SK-N-SH (cell line): ENCODE measurements around the gene CALHM5. TPM values are rescaled to one million over a fixed set of nuclear protein-coding genes. Genes with fewer than 3 reads are reported as not detected.

ENCODE experiments used
- CTCF ChIA-PET: fragments of 300-600, 350-600 bp; formaldehyde crosslinking; extraction: SDS; loops from one replicate; lab custom pipeline; 2021; lab: Yijun Ruan, JAX
- POLR2A ChIA-PET: fragments of 350-600 bp; sonication (Branson Sonifier 250); formaldehyde crosslinking; extraction: SDS; loops from one replicate; lab custom pipeline; 2020; ENCODE audit warnings: antibody characterized with exemption, inconsistent platforms; lab: Yijun Ruan, JAX
- DNase-seq: peaks from one replicate; pipeline ENCODE4 v3.0.0; 2012
- H2AFZ ChIP-seq: fragments of 200-600 bp; sonication (generic); 2 replicates; pipeline ENCODE4 v1.8.1; 2016; ENCODE audit warnings: antibody characterized with exemption, mild to moderate bottlenecking, low read depth
- H3F3A ChIP-seq: fragments of 200-600 bp; sonication (generic); replicated peaks from 2 replicates; pipeline ENCODE3; 2016; ENCODE audit warnings: antibody characterized with exemption, mild to moderate bottlenecking; ENCODE audit not compliant: insufficient read depth
- H3K27ac ChIP-seq, 2 experiments: fragments of 200-500 bp in 1 of 2; fragments of 200-600 bp in 1 of 2; sonication (Bioruptor generic) in 1 of 2; sonication (generic), shearing (Covaris generic) in 1 of 2; 2 replicates each; pipeline versions ENCODE4 v1.5.1 to v1.6.1; 2014 to 2016; ENCODE audit warnings: low read depth in 2 of 2, inconsistent platforms in 1 of 2, low read length in 1 of 2, mild to moderate bottlenecking in 1 of 2, mixed read lengths in 1 of 2
- H3K27me3 ChIP-seq: fragments of 200-600 bp; sonication (generic), shearing (Covaris generic); 2 replicates; pipeline ENCODE4 v1.6.1; 2016; ENCODE audit warnings: mixed run types; ENCODE audit not compliant: insufficient read depth
- H3K36me3 ChIP-seq, 2 experiments: fragments of 200-500 bp in 1 of 2; fragments of 200-600 bp in 1 of 2; sonication (Bioruptor generic) in 1 of 2; sonication (generic) in 1 of 2; replicated peaks in 1 of 2; 2 replicates each; pipeline versions ENCODE3 to v1.5.1; 2014 to 2016; ENCODE audit warnings: low read length in 1 of 2, mild to moderate bottlenecking in 1 of 2; ENCODE audit not compliant: insufficient read depth in 2 of 2, control insufficient read depth in 1 of 2
- H3K4me1 ChIP-seq, 2 experiments: fragments of 200-500 bp in 1 of 2; fragments of 200-600 bp in 1 of 2; sonication (Bioruptor generic) in 1 of 2; sonication (generic), shearing (Covaris generic) in 1 of 2; 2 replicates each; pipeline versions ENCODE4 v1.5.1 to v1.6.1; 2014 to 2016; ENCODE audit warnings: low read depth in 1 of 2, low read length in 1 of 2, mixed run types in 1 of 2; ENCODE audit not compliant: insufficient read depth in 2 of 2, control insufficient read depth in 1 of 2
- H3K4me2 ChIP-seq: fragments of 200-600 bp; sonication (generic), shearing (Covaris generic); 2 replicates; pipeline ENCODE4 v1.6.1; 2017; ENCODE audit warnings: mixed run types
- H3K4me3 ChIP-seq, 2 experiments: fragments of 200-500 bp in 1 of 2; fragments of 200-600 bp in 1 of 2; sonication (Bioruptor generic) in 1 of 2; sonication (generic), shearing (Covaris generic) in 1 of 2; 2 replicates each; pipeline versions ENCODE4 v1.5.1 to v1.8.1; 2014 to 2016; ENCODE audit warnings: low read depth in 2 of 2, inconsistent platforms in 1 of 2, low read length in 1 of 2, mild to moderate bottlenecking in 1 of 2, mixed read lengths in 1 of 2, moderate library complexity in 1 of 2
- H3K79me2 ChIP-seq: fragments of 200-600 bp; sonication (generic); 2 replicates; pipeline ENCODE4 v1.8.1; 2017; ENCODE audit warnings: mild to moderate bottlenecking; ENCODE audit not compliant: insufficient read depth
- H3K9ac ChIP-seq: fragments of 200-600 bp; sonication (generic); 2 replicates; pipeline ENCODE4 v1.6.1; 2017; ENCODE audit warnings: mixed run types
- H3K9me2 ChIP-seq: fragments of 200-600 bp; sonication (generic); 2 replicates; pipeline ENCODE4 v1.6.1; 2017; ENCODE audit warnings: mixed run types
- H3K9me3 ChIP-seq: fragments of 200-600 bp; sonication (generic); 2 replicates; pipeline ENCODE4 v1.6.1; 2017; ENCODE audit warnings: mixed run types, mild to moderate bottlenecking, moderate library complexity
- H4K20me1 ChIP-seq: fragments of 200-600 bp; sonication (generic); 2 replicates; pipeline ENCODE4 v1.6.1; 2017; ENCODE audit warnings: mild to moderate bottlenecking, mixed run types; ENCODE audit not compliant: insufficient read depth
- ELF1 ChIP-seq: IDR thresholded peaks from 2 replicates; pipeline ENCODE4 v1.4.0; 2012
- FOSL2 ChIP-seq: IDR thresholded peaks from 2 replicates; pipeline ENCODE4 v1.4.0; 2012; ENCODE audit warnings: low read depth, mild to moderate bottlenecking, moderate library complexity, borderline replicate concordance
- FOXJ3 ChIP-seq: sonication (generic); formaldehyde crosslinking; IDR thresholded peaks from 2 replicates; pipeline ENCODE4 v1.5.1; 2020; ENCODE audit warnings: mild to moderate bottlenecking, missing genetic modification reagents
- IRF3 ChIP-seq: fragments of 150-350 bp; IDR thresholded peaks from 2 replicates; pipeline ENCODE4 v1.6.1; 2016; ENCODE audit warnings: mild to moderate bottlenecking, low read depth, low read length
- MXI1 ChIP-seq: IDR thresholded peaks from 2 replicates; pipeline ENCODE4 v1.6.1; 2012; ENCODE audit warnings: mild to moderate bottlenecking, low read depth, low read length, improper control_type of control experiment
- NRF1 ChIP-seq: IDR thresholded peaks from 2 replicates; pipeline ENCODE4 v1.6.1; 2012; ENCODE audit warnings: low read depth, mild to moderate bottlenecking, low read length
- POLR2AphosphoS5 ChIP-seq: IDR thresholded peaks from 2 replicates; pipeline ENCODE4 v1.6.1; 2012; ENCODE audit warnings: low read depth, low read length
- RAD21 ChIP-seq: IDR thresholded peaks from 2 replicates; pipeline ENCODE4 v1.6.1; 2012; ENCODE audit warnings: mild to moderate bottlenecking, low read length
- REST ChIP-seq: IDR thresholded peaks from 2 replicates; pipeline ENCODE4 v1.6.1; 2012; ENCODE audit warnings: mild to moderate bottlenecking, low read depth, low read length, moderate library complexity
- RXRA ChIP-seq: IDR thresholded peaks from 2 replicates; pipeline ENCODE4 v1.4.0; 2012; ENCODE audit warnings: low read depth, mild to moderate bottlenecking, borderline replicate concordance
- SIN3A ChIP-seq: IDR thresholded peaks from 2 replicates; pipeline ENCODE4 v1.6.1; 2012; ENCODE audit warnings: low read depth, mild to moderate bottlenecking, low read length, moderate library complexity, borderline replicate concordance
- TAF1 ChIP-seq: IDR thresholded peaks from 2 replicates; pipeline ENCODE4 v1.6.1; 2012; ENCODE audit warnings: low read depth, mild to moderate bottlenecking, low read length, moderate library complexity, borderline replicate concordance
- USF2 ChIP-seq: fragments of 150-350 bp; IDR thresholded peaks from 2 replicates; pipeline ENCODE4 v1.6.1; 2017; ENCODE audit warnings: antibody characterized with exemption, low read length, low read depth, borderline replicate concordance
- YY1 ChIP-seq: IDR thresholded peaks from 2 replicates; pipeline ENCODE4 v1.4.0; 2012; ENCODE audit warnings: low read depth, mild to moderate bottlenecking
- WGBS: methylation state at CpG from one replicate; pipeline ENCODE4 v1.1.6; 2017; ENCODE audit warnings: low lambda C conversion rate; 5-methylcytosine and 5-hydroxymethylcytosine counted together
- polyA plus RNA-seq, 3 experiments: library from polyadenylated mRNA; depleted of rRNA; stranded (reverse); fragments of >200 nt; gene quantifications; 2 replicates each; pipeline ENCODE4 v1.2.3, GENCODE V29; 2012

CALHM5 gene
- polyA plus RNA-seq, 1 of the 3 experiments (the other 2 are of a cell fraction) = 0.38 TPM

- H3K27me3 ChIP-seq = no peaks in the 10 kb centered on the region
- peak overlapping the region; percentile 78; the same call in 1 of the 2 replicates for H3K4me2 ChIP-seq
- H3K9ac ChIP-seq = no peak overlapping the region
- DNase-seq = no peak
- POLR2A ChIA-PET = no interaction called here
- TF ChIP-seq FOXJ3 (CRISPR knock-in tag) = no peak
- no peak for TF ChIP-seq REST
- TF ChIP-seq RAD21 = no peak
- no peaks in the 10 kb centered on the region for H3K9me2 ChIP-seq
- H3K9me3 ChIP-seq = no peaks in the 10 kb centered on the region
- H4K20me1 ChIP-seq = no peaks in the 10 kb centered on the region
- WGBS = 82% methylated on average over 7 of the region's 7 CpGs
- CTCF ChIA-PET = interaction anchor here (1.0 to 5.4 kb wide), 4 partner anchors 9 to 351 kb away, joined by 3 to 38 read pairs (median 16); no protein-coding TSS in a partner anchor
- H3F3A ChIP-seq = peaks cover 11% of the 10 kb centered on the region
- peak overlapping the region in 1 of 2 experiments; percentile 97; a peak in 1 of 4 replicates for H3K4me3 ChIP-seq
- H3K4me1 ChIP-seq = peaks cover 4 to 6% of the 10 kb centered on the region in 2 experiments; a peak in 3 of 4 replicates
- peaks cover 0 to 5% of the 10 kb centered on the region in 2 experiments for H3K36me3 ChIP-seq
- peaks cover 45% of the 10 kb centered on the region for H3K79me2 ChIP-seq
- H3K27ac ChIP-seq = no peak overlapping the region
- no peak overlapping the region for H2AFZ ChIP-seq
Measured at GRCh38 chr6:116568821-116569755, 57.6 kb downstream of the CALHM5 start.

- peaks cover 11% of the 10 kb centered on the region for H3F3A ChIP-seq
- peak within 1 kb of the TSS; percentile 80 for H3K4me2 ChIP-seq
- H3K4me1 ChIP-seq = peaks cover 4 to 6% of the 10 kb centered on the region in 2 experiments; a peak in 3 of 4 replicates
- 2% methylated on average over 17 of the region's 62 CpGs for WGBS
- H3K9me3 ChIP-seq = no peaks in the 10 kb centered on the region
- peak within 1 kb of the TSS; percentile 85 for H2AFZ ChIP-seq
- H3K9ac ChIP-seq = peak within 1 kb of the TSS; percentile 89
- H4K20me1 ChIP-seq = no peaks in the 10 kb centered on the region
- peaks cover 63% of the 10 kb centered on the region for H3K79me2 ChIP-seq
- CTCF ChIA-PET = interaction anchor here (0.6 to 5.4 kb wide), 15 partner anchors 11 to 356 kb away, joined by 3 to 38 read pairs (median 4); partner anchors contain the start of genes CALHM4 and ZUP1
- H3K36me3 ChIP-seq = peaks cover 6 to 15% of the 10 kb centered on the region in 2 experiments
- DNase-seq = peak; percentile 97
- peak within 1 kb of the TSS; percentile 97 to 98 for H3K4me3 ChIP-seq
- POLR2A ChIA-PET = interaction anchor here (1.0 to 2.6 kb wide), 7 partner anchors 8 to 471 kb away, joined by 3 to 12 read pairs (median 4); partner anchors contain the start of genes NT5DC1, TSPYL1 and TSPYL4
- H3K9me2 ChIP-seq = no peaks in the 10 kb centered on the region
- H3K27ac ChIP-seq = peak within 1 kb of the TSS; percentile 84 to 96
- H3K27me3 ChIP-seq = no peaks in the 10 kb centered on the region
- TF ChIP-seq RXRA (no peak), NRF1 (peak; percentile 90), USF2 (no peak), FOSL2 (no peak), SIN3A (peak; percentile 83; the same call in 1 of the 2 replicates), YY1 (peak; percentile 75; the same call in 1 of the 2 replicates), TAF1 (peak; percentile 77; the same call in 1 of the 2 replicates), IRF3 (peak; percentile 80), ELF1 (peak; percentile 65), MXI1 (peak; percentile 97), POLR2AphosphoS5 (peak; percentile 92)
Measured at GRCh38 chr6:116570856-116571682, 59.6 kb downstream of the CALHM5 start, which contains the start of gene RWDD1. RWDD1 (plus strand) TSS chr6:116571504; CDS start chr6:116571583, 79 bp downstream.
